ACC112 (cell line): Measurements from ENCODE around the gene TRIO.

Source experiments
- H2AFZ ChIP-seq: fragments of 200-600 bp; sonication (generic); one replicate; pipeline ENCODE4 v1.6.0; 2017; ENCODE audit warnings: antibody characterized with exemption, low read length; ENCODE audit not compliant: unreplicated experiment
- H3K27ac ChIP-seq: fragments of 200-600 bp; sonication (generic); 2 replicates; pipeline ENCODE4 v1.5.1; 2014; ENCODE audit warnings: low read depth, mild to moderate bottlenecking, antibody characterized with exemption, low read length, moderate library complexity
- H3K27me3 ChIP-seq: fragments of 200-600 bp; sonication (generic); 2 replicates; pipeline ENCODE4 v1.6.1; 2014; ENCODE audit warnings: mild to moderate bottlenecking, antibody characterized with exemption, low read length, moderate library complexity, mixed read lengths; ENCODE audit not compliant: insufficient read depth
- H3K36me3 ChIP-seq: fragments of 200-600 bp; sonication (generic); 2 replicates; pipeline ENCODE4 v1.6.1; 2016; ENCODE audit warnings: mild to moderate bottlenecking, antibody characterized with exemption, low read length, moderate library complexity, mixed read lengths; ENCODE audit not compliant: insufficient read depth
- H3K4me1 ChIP-seq: fragments of 200-600 bp; sonication (generic); one replicate; pipeline ENCODE4 v1.6.1; 2016; ENCODE audit warnings: low read length, mixed read lengths; ENCODE audit not compliant: insufficient read depth, unreplicated experiment, control insufficient read depth
- H3K4me3 ChIP-seq: fragments of 200-600 bp; sonication (generic); 2 replicates; pipeline ENCODE4 v1.5.1; 2014; ENCODE audit warnings: mild to moderate bottlenecking, low read depth, low read length
- H3K79me2 ChIP-seq: fragments of 200-600 bp; sonication (generic); one replicate; pipeline ENCODE4 v1.6.0; 2016; ENCODE audit warnings: low read length; ENCODE audit not compliant: control insufficient read depth, unreplicated experiment, insufficient read depth

The TRIO gene

GRCh38 chr5:14309199-14309598 lies 166.1 kb downstream of the TRIO start:
- H3K79me2 ChIP-seq: peaks cover 65% of the 10 kb centered on the region
- H2AFZ ChIP-seq: no peak overlapping the region
- H3K4me1 ChIP-seq: peaks cover 30% of the 10 kb centered on the region
- no peak overlapping the region for H3K4me3 ChIP-seq
- no peaks in the 10 kb centered on the region for H3K27me3 ChIP-seq
- peaks cover 64% of the 10 kb centered on the region for H3K36me3 ChIP-seq
- no peak overlapping the region for H3K27ac ChIP-seq

DNA sequence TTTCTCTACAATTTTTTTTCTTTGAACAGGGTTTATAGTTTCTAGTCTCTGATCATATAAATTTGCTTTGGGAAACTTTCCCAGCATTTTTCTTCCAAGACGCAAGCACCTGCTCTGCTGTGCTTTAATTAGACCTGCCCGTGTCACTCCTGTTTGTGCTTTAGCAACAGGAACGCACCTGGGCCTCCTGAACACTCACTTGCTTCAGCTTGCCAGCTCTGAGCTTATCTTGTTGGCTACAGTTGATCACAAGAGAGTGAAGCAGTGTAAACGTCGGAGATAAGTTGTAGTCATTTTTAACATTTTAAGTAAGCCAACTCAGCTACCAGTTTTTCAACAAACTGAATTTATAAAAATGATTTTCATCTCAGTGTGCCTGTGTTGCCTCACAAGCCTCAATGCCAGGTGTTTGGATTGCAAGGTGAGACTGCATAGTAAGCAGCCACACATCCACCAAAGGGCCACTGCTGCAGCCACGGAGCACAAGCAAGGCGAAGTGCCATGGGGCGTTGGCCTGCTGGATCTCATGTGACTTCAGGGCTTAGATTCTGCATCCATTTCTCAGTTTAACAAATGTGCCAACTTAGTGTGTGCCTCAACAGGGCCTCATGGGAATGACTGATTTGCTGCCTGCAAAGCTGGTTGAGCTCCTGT lies 166.9 kb downstream of the TRIO start:
- H3K27ac ChIP-seq: no peak overlapping the region
- H2AFZ ChIP-seq: no peak overlapping the region
- peaks cover 22% of the 10 kb centered on the region for H3K4me1 ChIP-seq
- no peak overlapping the region for H3K4me3 ChIP-seq
- peaks cover 71% of the 10 kb centered on the region for H3K79me2 ChIP-seq
- peaks cover 68% of the 10 kb centered on the region for H3K36me3 ChIP-seq
- H3K27me3 ChIP-seq: no peaks in the 10 kb centered on the region

GRCh38 chr5:14310901-14311300 lies 167.8 kb downstream of the TRIO start:
- no peaks in the 10 kb centered on the region for H3K27me3 ChIP-seq
- no peak overlapping the region for H3K4me3 ChIP-seq
- H3K36me3 ChIP-seq: peaks cover 68% of the 10 kb centered on the region
- no peak overlapping the region for H2AFZ ChIP-seq
- H3K27ac ChIP-seq: no peak overlapping the region
- peaks cover 13% of the 10 kb centered on the region for H3K4me1 ChIP-seq
- peaks cover 64% of the 10 kb centered on the region for H3K79me2 ChIP-seq

DNA sequence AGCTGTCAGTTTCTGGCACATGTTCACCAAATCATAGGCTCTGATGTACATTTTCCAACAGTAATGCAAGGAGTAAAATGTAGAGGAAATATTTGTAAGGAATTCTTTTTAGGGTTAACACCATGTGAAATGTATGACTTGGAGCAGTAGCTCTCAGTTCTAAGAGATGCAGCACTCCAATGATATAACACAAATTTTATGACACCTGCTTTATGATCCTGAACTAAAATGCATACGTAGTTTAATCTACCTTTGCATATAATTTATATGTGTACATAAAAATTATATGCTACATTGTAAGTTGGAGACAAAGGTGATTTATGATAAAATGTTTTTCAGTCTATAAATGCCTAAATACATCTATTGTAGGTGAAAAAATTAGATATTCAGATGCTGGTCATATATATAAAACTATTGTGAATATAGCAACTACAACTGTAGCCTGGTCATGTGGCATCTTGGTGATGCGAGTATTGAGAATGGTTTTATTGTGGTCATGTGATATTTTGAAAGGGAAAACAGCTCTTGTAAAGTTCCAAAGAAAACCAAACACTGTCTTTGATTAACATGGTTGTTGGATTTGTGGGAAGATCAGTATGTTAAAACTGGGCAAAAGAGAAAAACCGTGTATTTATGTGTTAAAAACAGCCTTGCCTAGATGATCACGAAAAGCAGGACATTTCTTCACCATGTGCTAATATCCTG lies 171.0 kb downstream of the TRIO start:
- H2AFZ ChIP-seq: no peak overlapping the region
- H3K4me1 ChIP-seq: no peaks in the 10 kb centered on the region
- peaks cover 56% of the 10 kb centered on the region for H3K79me2 ChIP-seq
- no peak overlapping the region for H3K4me3 ChIP-seq
- H3K27me3 ChIP-seq: no peaks in the 10 kb centered on the region
- H3K36me3 ChIP-seq: peaks cover 66% of the 10 kb centered on the region
- H3K27ac ChIP-seq: no peak overlapping the region

GRCh38 chr5:14316471-14316870 lies 173.3 kb downstream of the TRIO start:
- no peaks in the 10 kb centered on the region for H3K27me3 ChIP-seq
- H3K4me3 ChIP-seq: no peak overlapping the region
- no peak overlapping the region for H3K27ac ChIP-seq
- H2AFZ ChIP-seq: no peak overlapping the region
- H3K4me1 ChIP-seq: no peaks in the 10 kb centered on the region
- peaks cover 69% of the 10 kb centered on the region for H3K36me3 ChIP-seq
- peaks cover 52% of the 10 kb centered on the region for H3K79me2 ChIP-seq

GRCh38 chr5:14319102-14319501 lies 176.0 kb downstream of the TRIO start:
- Histone ChIP-seq H3K27me3 (no peaks in the 10 kb centered on the region), H3K79me2 (peaks cover 58% of the 10 kb centered on the region), H3K36me3 (peaks cover 55% of the 10 kb centered on the region), H2AFZ (no peak overlapping the region), H3K4me3 (no peak overlapping the region), H3K4me1 (no peaks in the 10 kb centered on the region), H3K27ac (no peak overlapping the region)

GRCh38 chr5:14321936-14322335 lies 178.8 kb downstream of the TRIO start:
- Histone ChIP-seq H3K27ac (no peak overlapping the region), H3K36me3 (peaks cover 38% of the 10 kb centered on the region), H3K27me3 (no peaks in the 10 kb centered on the region), H3K4me3 (no peak overlapping the region), H3K4me1 (no peaks in the 10 kb centered on the region), H2AFZ (no peak overlapping the region), H3K79me2 (peaks cover 58% of the 10 kb centered on the region)

- no peak overlapping the region for H3K27ac ChIP-seq
- H2AFZ ChIP-seq: no peak overlapping the region
- no peaks in the 10 kb centered on the region for H3K4me1 ChIP-seq
- peaks cover 32% of the 10 kb centered on the region for H3K36me3 ChIP-seq
- H3K79me2 ChIP-seq: peaks cover 53% of the 10 kb centered on the region
- H3K27me3 ChIP-seq: no peaks in the 10 kb centered on the region
- H3K4me3 ChIP-seq: no peak overlapping the region
These were observed 179.5 kb downstream of the TRIO start for GRCh38 chr5:14322437-14323187.

GRCh38 chr5:14323466-14323865 lies 180.3 kb downstream of the TRIO start:
- H3K79me2 ChIP-seq: peaks cover 55% of the 10 kb centered on the region
- no peaks in the 10 kb centered on the region for H3K27me3 ChIP-seq
- no peak overlapping the region for H3K27ac ChIP-seq
- no peak overlapping the region for H3K4me3 ChIP-seq
- H3K36me3 ChIP-seq: peaks cover 29% of the 10 kb centered on the region
- H2AFZ ChIP-seq: no peak overlapping the region
- H3K4me1 ChIP-seq: no peaks in the 10 kb centered on the region

GRCh38 chr5:14325369-14325768 lies 182.2 kb downstream of the TRIO start:
- H3K4me3 ChIP-seq: no peak overlapping the region
- H3K79me2 ChIP-seq: peaks cover 49% of the 10 kb centered on the region
- H3K4me1 ChIP-seq: no peaks in the 10 kb centered on the region
- H2AFZ ChIP-seq: no peak overlapping the region
- peaks cover 20% of the 10 kb centered on the region for H3K36me3 ChIP-seq
- H3K27me3 ChIP-seq: no peaks in the 10 kb centered on the region
- H3K27ac ChIP-seq: no peak overlapping the region
